PC-3 (cell line): ENCODE measurements around the gene FKBP14. TPM values are rescaled to one million over a fixed set of nuclear protein-coding genes. Genes with fewer than 3 reads are reported as not detected.
A peak's percentile ranks its signal among the peaks of the same experiment; 100 is the strongest.

Experiments used
- ATAC-seq: fragments of 200-7000 bp; cut with Tn5 transposase; 2 replicates; pipeline ENCODE4 v1.9.1; 2020; ENCODE audit warnings: mild to moderate bottlenecking, moderate library complexity
- BruUV-seq: library from RNA; stranded (reverse); fragments of 400-500 nt; replicated peaks from 2 replicates; lab custom pipeline; 2021; lab: Mats Ljungman, UMichigan
- CTCF ChIA-PET: fragments of 300-600 bp; sonication (Branson Sonifier 250); formaldehyde crosslinking; loops from one replicate; lab custom pipeline; 2022; ENCODE audit warnings: antibody characterized with exemption; lab: Charles Lee
- POLR2A ChIA-PET: fragments of 300-600 bp; sonication (Branson Sonifier 250); formaldehyde crosslinking; loops from one replicate; lab custom pipeline; 2022; ENCODE audit warnings: antibody characterized with exemption; ENCODE audit not compliant: unreplicated experiment; lab: Charles Lee
- DNase-seq: peaks from one replicate; pipeline ENCODE4 v3.0.0-alpha.2; 2015
- H2AFZ ChIP-seq: fragments of 300-600 bp; sonication (generic); 2 replicates; pipeline ENCODE4 v1.6.0; 2016; ENCODE audit warnings: antibody characterized with exemption, low read length
- H3F3A ChIP-seq: fragments of 300-600 bp; sonication (generic); one replicate; pipeline ENCODE4 v1.6.0; 2017; ENCODE audit warnings: antibody characterized with exemption, low read length, control low read depth, mild to moderate bottlenecking; ENCODE audit not compliant: unreplicated experiment
- H3K27ac ChIP-seq: fragments of 300-600 bp; sonication (generic); 2 replicates; pipeline ENCODE4 v1.5.1; 2016; ENCODE audit warnings: mild to moderate bottlenecking, low read length
- H3K27me3 ChIP-seq: fragments of 300-600 bp; sonication (generic); 2 replicates; pipeline ENCODE4 v1.6.1; 2016; ENCODE audit warnings: low read length, mixed read lengths
- H3K36me3 ChIP-seq: fragments of 300-600 bp; sonication (generic); 2 replicates; pipeline ENCODE4 v1.6.1; 2016; ENCODE audit warnings: low read depth, mixed run types, low read length, mixed read lengths
- H3K4me1 ChIP-seq: fragments of 300-600 bp; sonication (generic); 2 replicates; pipeline ENCODE4 v1.5.1; 2016; ENCODE audit warnings: low read length; ENCODE audit not compliant: insufficient read depth
- H3K4me2 ChIP-seq: fragments of 300-600 bp; sonication (generic); 2 replicates; pipeline ENCODE4 v1.6.0; 2016; ENCODE audit warnings: low read length
- H3K4me3 ChIP-seq: fragments of 300-600 bp; sonication (generic); 2 replicates; pipeline ENCODE4 v1.5.1; 2016; ENCODE audit warnings: mild to moderate bottlenecking, low read length, mixed read lengths
- H3K79me2 ChIP-seq: fragments of 300-600 bp; sonication (generic); 2 replicates; pipeline ENCODE4 v1.6.1; 2017; ENCODE audit warnings: low read length, mixed read lengths
- H3K9ac ChIP-seq: fragments of 300-600 bp; sonication (generic); 2 replicates; pipeline ENCODE4 v1.6.0; 2016; ENCODE audit warnings: mild to moderate bottlenecking, low read length
- H3K9me2 ChIP-seq: fragments of 300-600 bp; sonication (generic); replicated peaks from 2 replicates; pipeline ENCODE4 v1.6.1; 2016; ENCODE audit warnings: mixed run types, low read length, mixed read lengths
- H3K9me3 ChIP-seq: fragments of 300-600 bp; sonication (generic); 2 replicates; pipeline ENCODE4 v1.6.1; 2016; ENCODE audit warnings: low read length, mixed read lengths
- H4K20me1 ChIP-seq: fragments of 300-600 bp; sonication (generic); 2 replicates; pipeline ENCODE4 v1.6.1; 2016; ENCODE audit warnings: low read length, mixed read lengths
- CTCF ChIP-seq: fragments of 300-600 bp; sonication (generic); conservative IDR thresholded peaks from 2 replicates; pipeline ENCODE4 v1.5.1; 2017; ENCODE audit warnings: antibody characterized with exemption, low read depth, mild to moderate bottlenecking, low read length
- EZH2 ChIP-seq: fragments of 300-600 bp; sonication (generic); IDR thresholded peaks from one replicate; pipeline ENCODE4 v1.6.1; 2017; ENCODE audit warnings: antibody characterized with exemption, mild to moderate bottlenecking, low read length; ENCODE audit not compliant: unreplicated experiment
- EZH2phosphoT487 ChIP-seq: fragments of 300-600 bp; sonication (generic); IDR thresholded peaks from 2 replicates; pipeline ENCODE4 v1.6.1; 2018; ENCODE audit warnings: mild to moderate bottlenecking, antibody characterized with exemption, low read length, borderline replicate concordance
- intact Hi-C: fragments of 100-400 bp; cut with micrococcal nuclease; formaldehyde crosslinking; loops from 2 replicates; pipeline ENCODE4 v1.9.0; 2023
- total RNA-seq: library from RNA; depleted of rRNA; stranded (reverse); fragments of >200 nt; gene quantifications from 2 replicates; pipeline ENCODE4 v1.2.3, GENCODE V29; 2014

The FKBP14 gene
- total RNA-seq, 1 experiment from 2014 or later, result 9.0 TPM

DNA sequence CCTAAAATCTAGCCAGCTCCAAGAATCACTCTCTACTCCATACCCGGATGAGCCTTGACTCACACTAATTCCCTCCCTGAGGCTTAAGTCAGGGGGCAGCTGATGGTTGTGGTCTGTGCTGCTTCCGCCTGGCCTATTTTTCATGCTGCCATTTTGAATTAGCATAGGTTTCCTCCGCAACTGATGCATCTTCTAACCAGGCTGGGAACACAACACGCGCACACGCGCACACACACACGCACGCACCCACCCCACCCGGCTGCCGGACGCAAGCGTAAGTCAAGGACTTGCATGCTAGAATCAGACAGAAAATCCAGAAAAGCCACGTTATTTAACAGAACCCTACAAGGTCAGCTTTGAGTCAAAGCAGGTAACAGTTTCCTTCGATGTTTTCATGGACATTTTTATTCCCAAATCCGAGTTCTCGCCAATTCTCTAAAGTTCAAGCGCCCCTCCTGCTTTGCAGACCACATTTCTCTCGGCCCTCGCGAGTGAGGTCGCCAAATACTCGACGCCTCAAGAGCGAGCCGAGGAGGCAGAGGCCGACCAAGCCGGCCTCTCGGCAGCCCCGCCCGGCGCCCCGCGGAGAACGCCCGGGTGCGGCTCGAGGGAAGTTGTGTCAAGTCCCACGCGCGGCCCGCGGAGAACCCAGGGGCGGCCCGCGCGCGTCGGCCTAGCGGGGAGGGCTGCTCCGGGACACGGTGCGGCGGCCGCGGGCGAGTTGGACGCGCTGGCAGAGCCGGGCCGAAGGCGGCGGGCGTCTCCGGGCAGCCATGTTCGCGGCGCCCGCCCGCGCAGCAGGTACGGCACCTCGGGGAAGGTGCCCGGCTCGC, 37.9 kb downstream of the FKBP14 start:
- no peaks in the 10 kb centered on the region for H4K20me1 ChIP-seq
- no peaks in the 10 kb centered on the region for H3K27me3 ChIP-seq
- no peak for TF ChIP-seq EZH2
- TF ChIP-seq EZH2phosphoT487, result no peak
- no peak for TF ChIP-seq CTCF
- BruUV-seq, result TSS peak; percentile 89
- H3K9me3 ChIP-seq, result no peaks in the 10 kb centered on the region
- H3K9me2 ChIP-seq, result no peaks in the 10 kb centered on the region
- H3F3A ChIP-seq, result peaks cover 3% of the 10 kb centered on the region
- peak; percentile 17 for ATAC-seq
- H2AFZ ChIP-seq, result peak overlapping the region; percentile 95
- ChIA-PET POLR2A (interaction anchor here (0.7 kb wide), 1 partner anchor 16 kb away, joined by 12 read pairs; no protein-coding TSS in a partner anchor), CTCF (no interaction called here)
- no peaks in the 10 kb centered on the region for H3K36me3 ChIP-seq
- H3K79me2 ChIP-seq, result peaks cover 55% of the 10 kb centered on the region
- H3K4me1 ChIP-seq, result peaks cover 41% of the 10 kb centered on the region
- DNase-seq, result peak; percentile 51
- peak overlapping the region; percentile 94 for H3K9ac ChIP-seq
- intact Hi-C loops, result loop anchor here (1.0 to 5.0 kb wide), 3 partner anchors 39 to 154 kb away; no protein-coding TSS in a partner anchor
- peak overlapping the region; percentile 97 for H3K4me3 ChIP-seq
- peak overlapping the region; percentile 90 for H3K4me2 ChIP-seq
- peak overlapping the region; percentile 94 for H3K27ac ChIP-seq

- intact Hi-C loops, result loop anchor here (1.0 to 5.0 kb wide), 3 partner anchors 39 to 154 kb away; no protein-coding TSS in a partner anchor
- Histone ChIP-seq H3F3A (peaks cover 3% of the 10 kb centered on the region), H3K27ac (peak overlapping the region; percentile 94), H3K4me3 (peak overlapping the region; percentile 97), H4K20me1 (no peaks in the 10 kb centered on the region), H3K4me1 (peaks cover 41% of the 10 kb centered on the region), H3K9me3 (no peaks in the 10 kb centered on the region), H2AFZ (peak overlapping the region; percentile 95), H3K27me3 (no peaks in the 10 kb centered on the region), H3K36me3 (no peaks in the 10 kb centered on the region), H3K9ac (peak overlapping the region; percentile 94), H3K9me2 (no peaks in the 10 kb centered on the region), H3K79me2 (peaks cover 58% of the 10 kb centered on the region), H3K4me2 (peak overlapping the region; percentile 90)
- TF ChIP-seq EZH2phosphoT487, result no peak
- no peak for TF ChIP-seq EZH2
- no peak for TF ChIP-seq CTCF
- CTCF ChIA-PET, result no interaction called here
- POLR2A ChIA-PET, result interaction anchor here (0.7 kb wide), 2 partner anchors 16 to 18 kb away, joined by 4 to 12 read pairs; no protein-coding TSS in a partner anchor
- DNase-seq (peak; percentile 94), ATAC-seq (peak; percentile 71)
- BruUV-seq, result no TSS peak
Measured at GRCh38 chr7:29987811-29988317, 38.6 kb downstream of the FKBP14 start.
